Hematopoietic multipotent progenitor cell (in vitro differentiated cells): Measurements from ENCODE around the gene RHBDL3. TPM values are rescaled to one million over a fixed set of nuclear protein-coding genes. Genes with fewer than 3 reads are reported as not detected.
"Not testable (repeated sequence)": the region's sequence is repeated elsewhere in the genome, so short reads cannot be mapped to it uniquely, and the experiment has no call there.

Experiments used
- DNase-seq, 3 donors: peaks; one replicate each; pipeline ENCODE4 v3.0.0-alpha.2; 2011 to 2015; ENCODE audit warnings: low read depth in 2 of 3, low spot score in 2 of 3
- total RNA-seq: library from RNA; depleted of rRNA; stranded (reverse); fragments of >200 nt; gene quantifications from one replicate; pipeline ENCODE4 v1.2.3, GENCODE V29; 2012

Gene RHBDL3
- total RNA-seq, 1 donor = 0.27 TPM

- no peak for DNase-seq
Observed at GRCh38 chr17:32320847-32321246, 55.2 kb downstream of the RHBDL3 start.

GRCh38 chr17:32323046-32323445 lies 57.4 kb downstream of the RHBDL3 start:
- DNase-seq = no peak

- peak in 2 of 3 donors; percentile 75 to 82 for DNase-seq
Observed at GRCh38 chr17:32323811-32324491, 58.3 kb downstream of the RHBDL3 start.

- no peak for DNase-seq
Observed at GRCh38 chr17:32327911-32328310, 62.3 kb downstream of the RHBDL3 start.

GRCh38 chr17:32330147-32330546 lies 64.5 kb downstream of the RHBDL3 start:
- no peak for DNase-seq

DNA sequence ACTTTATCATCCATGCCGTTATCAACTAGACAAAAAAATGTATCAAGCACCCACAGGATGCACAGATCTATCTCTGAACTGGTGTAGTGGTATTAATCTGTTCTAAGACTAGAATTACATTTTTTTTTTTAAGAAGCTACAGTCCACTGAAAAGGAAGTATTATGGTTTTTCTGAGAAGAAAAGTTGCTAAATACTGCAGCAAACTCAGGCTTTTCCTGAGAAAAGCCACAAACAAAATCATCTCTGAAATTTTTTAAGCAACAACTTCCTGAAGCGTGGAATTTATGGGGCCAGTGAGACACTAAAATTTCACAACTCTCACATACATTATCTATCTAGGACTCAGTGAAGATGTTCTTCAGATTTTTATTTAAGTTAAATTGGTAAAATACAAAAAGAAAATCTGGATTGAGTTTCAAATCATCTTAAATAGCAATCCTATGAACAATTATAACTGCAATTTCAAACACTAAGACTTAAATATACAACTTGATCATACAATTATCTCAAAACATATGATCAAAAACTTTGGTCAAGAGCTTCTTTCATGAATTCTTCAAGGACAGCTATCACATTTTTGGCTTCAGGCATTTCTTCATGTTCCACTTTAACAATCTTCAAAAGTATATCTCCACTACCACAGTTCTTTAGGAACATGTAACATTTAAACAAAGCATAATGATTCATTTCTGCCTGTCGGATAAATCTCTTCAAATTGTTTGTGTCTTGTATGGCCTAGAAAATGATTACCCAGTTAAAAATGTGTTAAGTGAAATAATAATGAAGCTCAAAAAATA lies 65.8 kb downstream of the RHBDL3 start:
- no peak for DNase-seq

DNA sequence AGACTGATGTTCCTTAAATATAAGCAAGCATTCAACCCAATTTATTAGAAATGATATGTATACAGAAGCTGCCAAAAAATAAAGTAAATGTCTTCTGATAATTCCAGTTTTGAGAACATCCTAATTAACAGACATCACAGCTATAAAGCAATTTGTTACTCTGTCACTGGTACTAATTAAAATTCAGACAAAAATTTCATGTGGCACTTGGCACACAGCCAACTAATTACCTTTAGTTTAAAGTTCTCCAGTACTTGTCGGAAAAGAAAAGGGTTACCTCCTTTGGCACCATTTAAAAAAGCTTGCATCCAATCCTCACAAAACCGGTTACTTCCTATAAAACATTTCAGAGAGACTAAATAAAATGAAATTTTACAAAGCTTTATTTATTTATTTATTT lies 67.6 kb downstream of the RHBDL3 start:
- DNase-seq = no peak

GRCh38 chr17:32335046-32335445 lies 69.4 kb downstream of the RHBDL3 start:
- no peak for DNase-seq

- no peak for DNase-seq
Observed at GRCh38 chr17:32335687-32336086, 70.1 kb downstream of the RHBDL3 start.

GRCh38 chr17:32341141-32341856 lies 75.7 kb downstream of the RHBDL3 start:
- peak; percentile 47 to 72 (median 70) for DNase-seq

DNA sequence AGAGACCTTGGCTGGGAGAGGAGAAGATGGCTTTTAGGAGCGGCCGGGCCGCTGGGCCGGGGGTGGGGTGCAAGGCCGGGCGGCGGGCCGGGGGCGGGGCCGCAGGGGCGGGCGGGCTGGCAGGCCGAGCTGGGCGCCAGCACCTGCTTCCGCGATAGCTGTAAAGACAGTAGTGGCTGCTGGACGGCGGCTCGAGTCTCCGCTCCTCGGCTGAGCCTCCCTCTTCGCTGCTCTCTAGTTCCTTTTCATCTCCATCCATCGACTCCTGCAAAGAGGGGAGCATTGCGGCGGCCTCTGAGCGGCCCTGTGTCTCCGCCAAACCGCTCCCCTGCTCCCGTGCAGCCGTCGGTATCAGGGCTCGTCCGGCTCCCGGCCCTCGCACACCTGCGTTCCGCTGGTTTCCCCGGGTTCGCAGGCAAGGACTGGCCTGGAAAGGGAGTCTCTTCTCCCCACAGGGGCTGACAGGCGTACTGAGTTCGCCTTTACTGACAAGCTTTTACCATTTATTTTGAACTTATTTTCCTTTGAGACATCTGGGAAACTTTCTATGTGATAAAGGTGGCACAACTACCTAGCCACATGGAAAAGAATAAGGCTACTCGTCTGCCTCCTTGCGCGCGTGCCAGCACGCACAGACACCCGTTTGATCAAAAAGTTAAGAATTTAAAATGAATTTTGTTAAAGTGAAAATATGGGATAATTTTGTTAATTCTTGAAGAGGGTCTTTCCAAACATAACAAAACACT lies 76.4 kb downstream of the RHBDL3 start, which contains the start of gene C17orf75:
Gene C17orf75, minus strand, starts transcription at position 317 of the 746 bp plus-strand sequence. Its CDS starts 34 bp downstream, at position 283.
- DNase-seq = peak; percentile 53 to 74 (median 73)

GRCh38 chr17:32342603-32343325 lies 77.1 kb downstream of the RHBDL3 start:
- DNase-seq = no peak

GRCh38 chr17:32345951-32346600 lies 80.4 kb downstream of the RHBDL3 start:
- DNase-seq = no peak

DNA sequence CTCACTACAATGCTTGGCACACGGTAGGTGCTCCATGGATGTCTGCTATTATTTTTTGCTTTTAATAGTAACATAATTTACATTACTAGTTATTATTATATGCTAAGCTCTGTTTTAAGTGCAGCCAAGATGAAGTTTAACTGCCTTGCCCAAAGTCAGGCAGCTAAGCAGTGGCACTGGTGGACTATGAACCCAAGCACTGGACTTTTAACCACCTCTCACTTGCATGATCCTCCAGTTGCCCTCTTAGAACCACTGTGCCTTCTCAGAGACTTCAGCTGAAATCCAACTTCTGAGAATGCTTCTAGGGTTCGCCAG lies 82.8 kb downstream of the RHBDL3 start:
- DNase-seq = no peak

- DNase-seq = no peak
Observed at GRCh38 chr17:32349503-32349853, 83.8 kb downstream of the RHBDL3 start.

DNA sequence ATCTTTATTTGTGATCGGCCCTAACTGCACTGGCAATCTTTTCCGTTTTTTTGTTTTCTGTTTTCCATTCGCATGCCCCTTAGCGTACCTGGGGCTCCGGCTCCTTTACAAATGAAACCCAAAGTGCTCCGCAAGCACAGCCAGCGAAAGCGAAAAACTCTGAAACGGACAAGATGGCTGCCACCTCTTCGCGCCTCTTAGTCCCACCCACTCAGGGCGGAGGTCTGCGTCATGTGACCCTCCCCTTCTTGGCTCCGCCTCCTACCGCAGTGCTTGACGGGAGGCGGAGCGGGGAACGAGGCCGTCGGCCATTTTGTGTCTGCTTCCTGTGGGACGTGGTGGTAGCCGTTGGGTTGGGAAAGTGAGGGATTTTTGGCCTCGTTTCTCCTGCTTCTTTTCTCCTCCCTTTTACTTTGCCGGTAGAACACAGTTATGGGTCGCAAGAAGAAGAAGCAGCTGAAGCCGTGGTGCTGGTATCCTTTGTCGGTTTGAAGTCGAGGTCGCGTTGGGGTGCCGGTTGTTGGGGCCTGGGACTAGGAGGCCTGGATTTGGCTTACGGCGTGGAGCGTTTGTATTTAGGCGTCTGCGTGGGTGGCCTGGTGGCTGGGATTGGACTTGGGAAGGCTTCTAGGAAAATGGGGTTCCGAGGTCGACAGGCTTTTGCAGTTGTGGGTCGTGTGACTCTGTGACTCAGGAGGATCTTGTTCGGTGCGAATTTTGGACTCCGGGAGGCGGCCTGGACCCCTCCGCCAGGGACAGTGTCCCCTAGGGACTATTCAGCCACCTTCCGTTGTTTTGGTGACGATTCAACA lies 84.4 kb downstream of the RHBDL3 start, which contains the start of gene ZNF207:
Gene ZNF207, plus strand, starts transcription at position 304 of the 812 bp plus-strand sequence. Its CDS starts 129 bp downstream, at position 433.
- DNase-seq = peak; percentile 88 to 98 (median 96)

DNA sequence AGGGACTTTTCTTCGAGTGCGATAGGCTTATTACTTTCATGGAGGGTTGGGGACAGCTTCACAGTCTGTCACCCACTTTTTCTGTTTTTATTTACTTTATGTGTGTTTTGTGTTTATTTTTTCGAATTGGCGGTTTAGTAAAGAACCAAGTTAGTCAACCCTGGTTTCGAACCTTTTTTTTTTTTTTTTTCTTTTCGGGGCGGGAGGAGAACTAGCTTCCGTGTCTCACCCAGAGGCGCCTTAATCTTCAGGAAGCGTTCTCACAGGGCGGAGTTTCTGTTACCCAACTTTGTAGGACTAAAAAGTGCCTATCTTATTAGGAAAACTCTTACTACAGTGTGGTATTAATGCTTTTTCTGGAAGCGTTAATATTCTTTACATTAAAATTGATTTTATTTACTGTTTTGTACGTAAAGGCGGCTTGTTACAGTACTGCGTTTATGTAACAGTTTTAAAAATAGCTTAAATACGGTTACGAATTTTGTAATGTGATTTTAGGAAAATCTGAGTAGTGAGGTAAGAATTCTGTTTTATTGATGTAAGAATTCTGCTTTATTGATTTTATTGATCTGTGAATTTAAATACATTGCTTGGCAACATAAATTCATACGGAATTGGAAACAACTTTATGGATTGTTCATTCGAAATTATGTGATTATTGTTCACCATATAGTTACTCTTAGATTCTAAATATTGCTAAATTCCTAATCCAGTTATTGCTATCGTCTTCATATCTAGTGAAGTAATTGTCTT lies 85.2 kb downstream of the RHBDL3 start:
- peak; percentile 28 to 80 (median 66) for DNase-seq

- not testable (repeated sequence) for DNase-seq
Observed at GRCh38 chr17:32352734-32353133, 87.1 kb downstream of the RHBDL3 start.
